A549 (cell line): ENCODE data around the gene ATP2A3. TPM values are rescaled to one million over a fixed set of nuclear protein-coding genes. Genes with fewer than 3 reads are reported as not detected.

Source experiments
- ATAC-seq, 2 experiments: fragments of 200-7000 bp in 1 of 2; fragments of >200 bp in 1 of 2; cut with Nextera tagmentation in 1 of 2; cut with Tn5 transposase in 1 of 2; 3 replicates each; pipeline versions ENCODE4 v1.8.0 to v1.9.1; 2018 to 2020; ENCODE audit warnings: mild to moderate bottlenecking in 1 of 2, moderate library complexity in 1 of 2
- CTCF ChIA-PET: fragments of 300-600 bp; sonication (Branson Sonifier 250); formaldehyde crosslinking; extraction: SDS; loops from one replicate; lab custom pipeline; 2021; ENCODE audit warnings: antibody characterized with exemption, inconsistent platforms; lab: Yijun Ruan, JAX
- POLR2A ChIA-PET: fragments of 350-600 bp; formaldehyde crosslinking; extraction: SDS; loops from one replicate; lab custom pipeline; 2021; ENCODE audit warnings: antibody characterized with exemption, inconsistent platforms; lab: Yijun Ruan, JAX
- DNase-seq, 2 experiments: peaks; one replicate each; pipeline versions ENCODE4 v3.0.0 to v3.0.0-alpha.2; 2011 to 2016; ENCODE audit warnings: low read depth in 1 of 2, low spot score in 1 of 2
- FAIRE-seq: peaks from 2 replicates; lab custom pipeline; 2011; peaks lifted over from hg19 to GRCh38; lab: Jason Lieb, UNC
- H3K27ac ChIP-seq, 2 experiments: fragments of >200 bp; sonication (Bioruptor Twin); formaldehyde crosslinking; 3 replicates each; pipeline ENCODE4 v1.5.1; 2016 to 2017
- H3K4me1 ChIP-seq: fragments of >200 bp; sonication (Bioruptor Twin); formaldehyde crosslinking; 3 replicates; pipeline ENCODE4 v1.6.1; 2016
- H3K4me2 ChIP-seq: fragments of >200 bp; sonication (Bioruptor Twin); formaldehyde crosslinking; 3 replicates; pipeline ENCODE4 v1.6.1; 2016
- H3K4me3 ChIP-seq: fragments of >200 bp; sonication (Bioruptor Twin); formaldehyde crosslinking; 3 replicates; pipeline ENCODE4 v1.5.1; 2016
- H3K9me3 ChIP-seq: fragments of >200 bp; sonication (Bioruptor Twin); formaldehyde crosslinking; 3 replicates; pipeline ENCODE4 v1.6.1; 2016
- BHLHE40 ChIP-seq: IDR thresholded peaks from 2 replicates; pipeline ENCODE4 v1.6.1; 2012; ENCODE audit warnings: low read depth, low read length, inconsistent platforms
- CBX8 ChIP-seq: fragments of 200-600 bp; sonication (generic); IDR thresholded peaks from 2 replicates; pipeline ENCODE4 v1.6.1; 2016
- CEBPB ChIP-seq, 2 experiments: fragments of >200 bp in 1 of 2; sonication (Bioruptor Twin) in 1 of 2; formaldehyde crosslinking in 1 of 2; IDR thresholded peaks; 2 replicates each; pipeline ENCODE4 v1.6.1; 2012 to 2016
- CHD2 ChIP-seq: fragments of 150-350 bp; IDR thresholded peaks from 2 replicates; pipeline ENCODE4 v1.6.1; 2014; ENCODE audit warnings: low read length; ENCODE audit not compliant: partially characterized antibody
- CTCF ChIP-seq: fragments of >200 bp; sonication (Bioruptor Twin); formaldehyde crosslinking; IDR thresholded peaks from 3 replicates; pipeline ENCODE4 v1.5.1; 2016
- EHF ChIP-seq: fragments of 250-450 bp; sonication (Bioruptor Pico); IDR thresholded peaks from 2 replicates; pipeline ENCODE4 v1.5.0; 2020; ENCODE audit warnings: mild to moderate bottlenecking
- ESRRA ChIP-seq: fragments of 150-350 bp; IDR thresholded peaks from 2 replicates; pipeline ENCODE4 v1.6.1; 2014; ENCODE audit warnings: mild to moderate bottlenecking, low read length, borderline replicate concordance
- HES2 ChIP-seq: fragments of >200 bp; sonication (Bioruptor Twin); formaldehyde crosslinking; IDR thresholded peaks from 2 replicates; pipeline ENCODE4 v1.6.1; 2016
- HEYL ChIP-seq: fragments of 250-450 bp; sonication (Bioruptor Pico); IDR thresholded peaks from 2 replicates; pipeline ENCODE4 v1.8.0; 2021; ENCODE audit warnings: mild to moderate bottlenecking, moderate library complexity
- HOXA7 ChIP-seq: fragments of 250-450 bp; sonication (Bioruptor Pico); IDR thresholded peaks from 2 replicates; pipeline ENCODE4 v1.5.0; 2020; ENCODE audit warnings: mild to moderate bottlenecking, moderate library complexity
- HOXB13 ChIP-seq: fragments of 250-450 bp; sonication (Bioruptor Pico); IDR thresholded peaks from 2 replicates; pipeline ENCODE4 v1.5.0; 2020; ENCODE audit warnings: low read depth, mild to moderate bottlenecking, moderate library complexity
- KDM5A ChIP-seq: fragments of 200-600 bp; sonication (generic); IDR thresholded peaks from 2 replicates; pipeline ENCODE4 v1.6.1; 2016; ENCODE audit warnings: antibody characterized with exemption, mild to moderate bottlenecking
- NPAS2 ChIP-seq: fragments of 250-450 bp; sonication (Bioruptor Pico); IDR thresholded peaks from 2 replicates; pipeline ENCODE4 v1.8.0; 2022; ENCODE audit warnings: mild to moderate bottlenecking, moderate library complexity, borderline replicate concordance
- PHF8 ChIP-seq: fragments of 200-600 bp; sonication (generic); IDR thresholded peaks from 2 replicates; pipeline ENCODE4 v1.6.1; 2016; ENCODE audit warnings: low read depth, mild to moderate bottlenecking, antibody characterized with exemption, moderate library complexity, borderline replicate concordance
- POLR2A ChIP-seq: IDR thresholded peaks from 2 replicates; pipeline ENCODE4 v1.6.1; 2012; ENCODE audit warnings: mild to moderate bottlenecking, low read length
- POLR2AphosphoS2 ChIP-seq: conservative IDR thresholded peaks from 2 replicates; pipeline ENCODE4 v1.6.1; 2012; ENCODE audit warnings: low read length, improper control_type of control experiment, inconsistent platforms
- RAD21 ChIP-seq, 2 experiments: fragments of >200 bp in 1 of 2; sonication (Bioruptor Twin) in 1 of 2; formaldehyde crosslinking in 1 of 2; IDR thresholded peaks in 1 of 2; conservative IDR thresholded peaks in 1 of 2; 2 replicates in 1 of 2; 3 replicates in 1 of 2; pipeline ENCODE4 v1.6.1; 2012 to 2018; ENCODE audit warnings: inconsistent platforms in 1 of 2
- SMC3 ChIP-seq: fragments of >200 bp; sonication (Bioruptor Twin); formaldehyde crosslinking; IDR thresholded peaks from 3 replicates; pipeline ENCODE4 v1.6.1; 2018; ENCODE audit warnings: inconsistent platforms
- USF2 ChIP-seq: fragments of 450-650 bp; IDR thresholded peaks from 2 replicates; pipeline ENCODE4 v1.6.1; 2014; ENCODE audit warnings: antibody characterized with exemption
- WGBS: methylation state at CpG from one replicate; pipeline ENCODE4 v1.1.6; 2017; ENCODE audit errors: missing lambda C conversion rate; 5-methylcytosine and 5-hydroxymethylcytosine counted together
- polyA plus RNA-seq, 4 experiments: library from polyadenylated mRNA; depleted of rRNA in 3 of 4; stranded (reverse); fragments of >200 nt; fragmentation: RNase III in 1 of 4; extraction: RNeasy Plus Mini Kit Qiagen cat#74134 plus additional on column Dnase treatment in 1 of 4; gene quantifications; 2 replicates in 3 of 4; 3 replicates in 1 of 4; pipeline ENCODE4 v1.2.3, GENCODE V29; 2011 to 2017
- TF ChIP-seq, protein P1 (sequence below): fragments of 250-450 bp; sonication (Bioruptor Pico); IDR thresholded peaks from 2 replicates; pipeline ENCODE4 v1.5.0; 2021; ENCODE audit warnings: mild to moderate bottlenecking, moderate library complexity, borderline replicate concordance

The ATP2A3 gene
- polyA plus RNA-seq, 2 of the 4 experiments (the other 2 are of a cell fraction), result 3.1 to 5.5 TPM

DNA sequence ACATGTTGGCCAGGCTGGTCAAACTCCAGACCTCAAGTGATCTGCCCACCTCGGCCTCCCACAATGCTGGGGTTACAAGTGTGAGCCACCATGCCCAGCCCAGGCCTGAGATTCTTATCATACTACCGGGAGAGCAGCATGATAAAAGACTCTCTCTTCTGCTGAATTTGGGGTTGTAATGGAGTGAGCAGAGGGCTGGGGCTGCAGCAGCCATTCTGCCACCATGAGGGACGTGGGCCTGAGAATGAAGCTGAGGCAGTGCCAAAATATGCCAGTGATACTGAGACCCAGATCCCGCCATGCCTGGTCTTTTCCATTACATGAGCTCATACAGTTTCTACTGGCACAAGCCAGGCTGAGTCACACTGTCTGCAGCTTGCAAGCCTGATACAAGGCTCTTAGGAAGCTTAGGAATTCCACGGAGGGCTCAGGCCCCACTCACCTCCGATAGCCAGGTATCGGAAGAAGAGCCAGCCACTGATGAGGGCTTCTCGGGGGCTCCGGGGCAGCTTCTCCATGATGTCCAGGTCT, 28.3 kb downstream of the ATP2A3 start:
- 95% methylated on average over 8 of the region's 9 CpGs for WGBS
- DNase-seq, result no peak
- H3K27ac ChIP-seq, result no peak overlapping the region; a peak in 1 of 6 replicates
- H3K4me2 ChIP-seq, result no peak overlapping the region
- no peak overlapping the region for H3K4me3 ChIP-seq
- no peaks in the 10 kb centered on the region; the same call in 2 of the 3 replicates for H3K4me1 ChIP-seq
- ATAC-seq, result peak; percentile 57 to 61
- no peak for FAIRE-seq
- no peak for TF ChIP-seq EHF
- TF ChIP-seq ESRRA, result no peak
- TF ChIP-seq HES2, result no peak
- no peak for TF ChIP-seq HEYL (CRISPR knock-in tag)
- no peak for TF ChIP-seq POLR2AphosphoS2
- no peak for TF ChIP-seq CBX8
- TF ChIP-seq KDM5A, result no peak
- TF ChIP-seq SMC3, result no peak
- no peak for TF ChIP-seq POLR2A
- no peak for TF ChIP-seq USF2
- TF ChIP-seq CEBPB (IDR thresholded peaks at IDR 0.05), result no peak
- TF ChIP-seq RAD21 (conservative IDR thresholded peaks at IDR 0.05 in 1 of 2, IDR thresholded peaks at IDR 0.05 in 1 of 2), result no peak
- no peak for TF ChIP-seq HOXA7 (CRISPR knock-in tag)
- ChIA-PET CTCF (interaction anchor here (0.6 to 3.4 kb wide), 22 partner anchors 11 to 198 kb away, joined by 3 to 84 read pairs (median 4); no protein-coding TSS in a partner anchor), POLR2A (interaction anchor here (0.6 to 1.6 kb wide), 3 partner anchors 29 to 208 kb away, joined by 3 to 6 read pairs (median 4); partner anchors contain the start of gene NCBP3)
- no peaks in the 10 kb centered on the region for H3K9me3 ChIP-seq

GRCh38 chr17:3935140-3935542, 29.1 kb downstream of the ATP2A3 start:
- CTCF ChIA-PET, result interaction anchor here (0.6 to 5.8 kb wide), 39 partner anchors 9 to 461 kb away, joined by 3 to 84 read pairs (median 4); partner anchors contain the start of gene P2RX1
- peak; percentile 79 to 90 for TF ChIP-seq RAD21 (conservative IDR thresholded peaks at IDR 0.05 in 1 of 2, IDR thresholded peaks at IDR 0.05 in 1 of 2)
- TF ChIP-seq HOXB13 (CRISPR knock-in tag), result no peak
- TF ChIP-seq SMC3, result peak; percentile 84
- no peak for TF ChIP-seq NPAS2 (CRISPR knock-in tag)
- TF ChIP-seq CTCF, result peak; percentile 70
- TF ChIP-seq, protein P1, sequence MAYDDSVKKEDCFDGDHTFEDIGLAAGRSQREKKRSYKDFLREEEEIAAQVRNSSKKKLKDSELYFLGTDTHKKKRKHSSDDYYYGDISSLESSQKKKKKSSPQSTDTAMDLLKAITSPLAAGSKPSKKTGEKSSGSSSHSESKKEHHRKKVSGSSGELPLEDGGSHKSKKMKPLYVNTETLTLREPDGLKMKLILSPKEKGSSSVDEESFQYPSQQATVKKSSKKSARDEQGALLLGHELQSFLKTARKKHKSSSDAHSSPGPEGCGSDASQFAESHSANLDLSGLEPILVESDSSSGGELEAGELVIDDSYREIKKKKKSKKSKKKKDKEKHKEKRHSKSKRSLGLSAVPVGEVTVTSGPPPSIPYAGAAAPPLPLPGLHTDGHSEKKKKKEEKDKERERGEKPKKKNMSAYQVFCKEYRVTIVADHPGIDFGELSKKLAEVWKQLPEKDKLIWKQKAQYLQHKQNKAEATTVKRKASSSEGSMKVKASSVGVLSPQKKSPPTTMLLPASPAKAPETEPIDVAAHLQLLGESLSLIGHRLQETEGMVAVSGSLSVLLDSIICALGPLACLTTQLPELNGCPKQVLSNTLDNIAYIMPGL (CRISPR knock-in tag), result no peak
- TF ChIP-seq HOXA7 (CRISPR knock-in tag), result no peak
- no peak for TF ChIP-seq BHLHE40
- no peak for TF ChIP-seq HEYL (CRISPR knock-in tag)
- TF ChIP-seq CHD2, result no peak
- no peak for TF ChIP-seq PHF8

More at GRCh38 chr17:3935140-3935542, 29.1 kb downstream of the ATP2A3 start:
- H3K4me3 ChIP-seq, result no peak overlapping the region
- no peak overlapping the region for H3K27ac ChIP-seq
- FAIRE-seq (no peak), DNase-seq (peak; percentile 84 to 87), ATAC-seq (peak; percentile 96 to 98)
- H3K4me2 ChIP-seq, result 0 out of 3 replicates have a peak overlapping the region, but pooled peaks have one; percentile 25
- 26% methylated on average over 10 of the region's 10 CpGs for WGBS
- H3K4me1 ChIP-seq, result no peaks in the 10 kb centered on the region; the same call in 2 of the 3 replicates
- no peaks in the 10 kb centered on the region for H3K9me3 ChIP-seq
- POLR2A ChIA-PET, result interaction anchor here (1.6 kb wide), 1 partner anchor 30 kb away, joined by 6 read pairs; no protein-coding TSS in a partner anchor
